ENCODE measurements around the gene CERS2. TPM values are rescaled to one million over a fixed set of nuclear protein-coding genes. Genes with fewer than 3 reads are reported as not detected.

CERS2 gene
- polyA plus RNA-seq, 10 donors, result 74.1 to 107 (median 77.6) TPM

DNA sequence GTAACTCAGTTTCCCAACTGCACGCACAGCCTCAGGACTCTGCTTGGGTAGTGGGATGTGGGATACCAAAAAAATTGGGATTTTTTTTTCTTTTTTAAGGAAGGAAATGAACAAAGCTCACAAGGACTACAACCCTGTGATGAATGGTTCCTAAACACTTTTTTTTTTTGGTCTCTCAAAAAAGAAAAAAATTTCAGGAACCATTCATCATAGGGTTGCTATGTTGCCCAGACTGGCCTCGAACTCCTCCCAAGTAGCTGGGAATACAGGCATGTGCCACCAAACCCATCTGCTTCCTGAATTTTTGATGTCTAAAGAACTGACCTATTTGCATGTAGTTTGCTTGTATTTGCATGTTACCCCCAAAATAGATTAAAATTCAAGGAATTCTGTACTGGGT lies 25.3 kb upstream of the CERS2 start:
- no peak for DNase-seq

DNA sequence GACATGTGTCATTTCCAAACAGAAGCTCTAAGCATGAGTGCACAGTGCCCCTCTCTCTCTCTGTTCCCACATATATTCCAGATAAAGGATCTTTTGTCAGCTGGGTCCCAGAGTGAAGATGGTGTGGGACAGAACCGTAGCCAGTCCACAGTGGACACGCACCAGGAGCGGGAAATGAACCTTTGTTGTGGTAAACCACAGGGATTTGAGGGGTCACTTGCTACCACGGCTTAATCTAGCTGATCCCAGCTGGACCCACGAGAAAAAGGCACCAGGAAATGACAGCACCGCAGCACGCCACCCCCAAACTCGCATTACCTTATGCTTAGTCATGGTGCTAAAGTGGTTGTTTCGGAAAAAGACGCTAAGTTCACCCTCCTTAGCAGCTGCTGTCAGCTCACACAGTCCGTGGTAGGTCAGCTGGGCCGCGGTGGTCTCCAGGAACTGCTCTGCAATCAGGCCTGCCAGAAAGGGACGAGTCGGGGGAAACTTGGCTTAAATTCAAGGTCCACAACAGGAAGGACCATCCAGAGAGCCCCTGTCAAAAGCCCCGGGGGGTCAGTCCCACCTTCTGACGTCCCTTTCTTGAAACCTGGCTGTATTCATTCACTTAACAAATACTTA lies 24.5 kb upstream of the CERS2 start:
- no peak for DNase-seq

DNA sequence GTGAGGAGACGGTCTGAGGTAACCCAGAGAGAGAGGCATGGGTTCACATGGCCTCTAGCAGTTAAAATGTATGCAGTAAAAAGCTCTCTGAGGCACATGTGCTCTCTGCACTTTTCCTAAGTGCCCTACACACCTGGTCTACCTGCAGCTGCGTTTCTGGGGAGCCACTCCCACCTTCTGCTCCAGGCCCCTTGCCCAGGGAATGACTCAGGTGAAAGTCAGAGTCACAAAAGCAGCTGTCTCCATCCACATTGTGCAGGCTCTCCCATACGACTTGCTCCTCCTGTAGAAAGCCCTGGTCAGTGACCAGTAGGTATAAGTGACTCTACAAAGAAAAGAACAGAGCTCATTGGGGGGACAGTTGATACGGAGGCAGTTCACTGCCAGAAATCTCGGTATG lies 23.3 kb upstream of the CERS2 start:
- no peak for DNase-seq

DNA sequence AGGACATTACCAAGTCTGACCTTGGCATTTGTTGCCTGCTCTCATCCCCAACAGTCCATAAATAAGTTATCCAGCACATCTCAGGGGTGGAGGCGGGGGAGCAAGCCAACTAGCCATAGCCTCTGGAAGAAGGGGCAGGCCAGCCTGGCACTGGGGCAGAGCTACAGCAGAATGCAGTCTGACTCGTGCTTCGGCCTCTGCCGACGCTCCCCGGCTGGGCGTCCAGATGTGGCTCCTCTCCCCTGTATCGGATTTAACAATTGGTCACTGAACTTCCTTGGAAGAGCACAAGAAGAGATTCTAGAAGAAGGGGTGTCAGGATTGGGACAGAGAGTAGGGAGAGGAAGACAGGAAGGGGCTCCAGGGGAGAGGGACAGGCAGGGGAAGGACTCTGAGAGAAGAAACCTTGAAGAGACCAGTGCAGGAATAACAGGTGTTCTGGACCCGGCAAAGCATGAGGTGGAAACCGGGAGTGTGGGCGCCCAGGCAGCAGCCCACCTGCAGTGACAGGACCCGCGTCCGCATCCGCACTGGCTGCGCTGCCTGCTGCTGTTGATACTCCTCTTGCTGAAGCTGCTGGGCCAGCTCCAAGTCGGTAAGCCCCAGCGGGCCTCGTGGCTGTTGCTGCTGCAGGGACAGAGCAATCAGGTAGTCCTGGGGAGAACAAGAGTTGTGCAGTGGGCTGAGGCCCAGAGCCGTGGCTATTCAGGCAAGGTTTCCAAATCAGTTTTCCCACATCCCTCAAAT lies 22.7 kb upstream of the CERS2 start:
- no peak for DNase-seq

DNA sequence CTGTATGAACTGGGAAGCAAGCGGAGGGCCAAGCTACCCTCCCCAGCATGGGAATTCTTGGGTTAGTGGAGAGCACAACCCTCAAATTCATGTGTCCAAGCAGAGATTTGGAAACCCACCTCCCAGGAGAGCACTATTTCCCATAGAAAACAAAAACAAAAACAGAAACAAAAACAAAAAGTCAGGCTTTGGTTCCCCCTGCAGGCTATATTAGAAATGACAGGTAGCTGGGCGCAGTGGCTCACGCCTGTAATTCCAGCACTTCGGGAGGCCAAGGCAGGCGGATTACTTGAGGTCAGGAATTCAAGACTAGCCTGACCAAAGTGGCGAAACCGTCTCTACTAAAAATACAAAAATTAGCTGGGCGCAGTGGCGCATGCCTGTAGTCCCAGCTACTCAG lies 21.3 kb upstream of the CERS2 start:
- peak in 2 of 3 donors; percentile 31 to 74 for DNase-seq

DNA sequence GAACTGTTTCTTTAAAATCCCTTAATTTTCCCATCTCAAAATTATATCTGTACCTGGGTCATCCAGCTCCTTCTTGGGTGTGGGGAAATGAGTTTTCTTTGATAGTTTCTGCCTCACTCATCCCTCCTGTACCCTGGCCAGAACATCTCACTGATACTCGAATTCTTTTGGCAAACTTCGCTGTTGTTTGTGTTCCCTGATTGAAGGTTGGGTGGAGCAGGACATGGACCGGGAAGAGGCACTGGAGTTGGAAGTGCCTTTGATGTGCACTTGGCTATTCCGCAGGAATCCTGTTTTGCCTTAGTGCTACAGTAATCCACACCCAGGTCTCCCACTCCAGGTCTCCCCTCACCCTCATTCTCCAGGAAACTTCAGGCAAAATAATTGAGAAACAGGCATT lies 20.8 kb upstream of the CERS2 start:
- no peak for DNase-seq

DNA sequence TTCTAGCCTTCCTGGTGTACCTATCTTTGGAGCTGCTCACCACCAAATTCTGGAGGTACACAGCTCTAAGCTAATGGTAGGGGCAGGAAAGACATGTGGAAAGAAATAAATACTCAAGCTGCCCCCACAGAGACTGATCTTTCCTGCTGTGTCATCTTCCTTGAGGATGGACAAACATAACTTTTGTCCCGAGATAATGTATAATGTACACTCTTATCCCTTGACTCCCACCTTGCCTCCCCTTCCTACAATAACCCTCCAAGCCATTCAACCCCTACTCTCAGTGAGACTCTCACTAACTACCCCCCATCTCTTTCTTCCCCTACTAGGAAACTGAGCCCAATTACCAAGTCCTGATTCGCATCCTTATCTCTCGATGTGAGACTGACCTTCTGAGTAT lies 19.6 kb upstream of the CERS2 start:
- no peak for DNase-seq

DNA sequence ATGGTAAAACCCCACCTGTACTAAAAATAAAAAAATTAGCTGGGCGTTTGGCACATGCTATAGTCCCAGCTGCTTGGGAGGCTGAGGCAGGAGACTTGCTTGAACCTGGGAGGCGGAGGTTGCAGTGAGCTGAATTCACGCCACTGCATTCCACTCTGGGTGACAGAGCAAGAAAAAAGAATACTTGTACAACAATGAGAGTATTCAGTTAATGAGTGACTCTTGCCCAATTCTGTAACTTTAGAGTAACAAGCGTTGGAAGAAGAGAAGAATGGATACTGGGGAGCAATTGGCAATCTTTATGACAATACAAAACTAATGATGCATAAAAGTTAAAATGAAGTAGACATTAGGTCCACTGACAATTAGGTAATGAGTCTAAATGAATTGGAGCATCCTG lies 18.0 kb upstream of the CERS2 start:
- DNase-seq, result no peak

DNA sequence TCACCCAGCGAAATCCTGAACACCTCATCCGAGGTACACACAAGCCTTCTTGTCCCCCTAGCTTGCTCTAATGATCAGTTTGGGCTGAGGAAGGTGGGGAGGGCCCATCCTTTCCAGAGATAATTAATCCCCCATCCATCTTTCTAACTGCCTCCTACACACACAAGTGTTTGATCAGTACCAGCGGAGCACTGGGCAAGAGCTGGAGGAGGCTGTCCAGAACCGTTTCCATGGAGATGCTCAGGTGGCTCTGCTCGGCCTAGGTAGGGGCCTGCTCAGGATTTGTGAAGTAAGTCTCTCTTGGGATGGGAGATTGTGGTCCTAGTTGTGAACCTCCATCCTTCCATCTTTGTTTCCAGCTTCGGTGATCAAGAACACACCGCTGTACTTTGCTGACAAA lies 13.3 kb upstream of the CERS2 start:
- no peak for DNase-seq

DNA sequence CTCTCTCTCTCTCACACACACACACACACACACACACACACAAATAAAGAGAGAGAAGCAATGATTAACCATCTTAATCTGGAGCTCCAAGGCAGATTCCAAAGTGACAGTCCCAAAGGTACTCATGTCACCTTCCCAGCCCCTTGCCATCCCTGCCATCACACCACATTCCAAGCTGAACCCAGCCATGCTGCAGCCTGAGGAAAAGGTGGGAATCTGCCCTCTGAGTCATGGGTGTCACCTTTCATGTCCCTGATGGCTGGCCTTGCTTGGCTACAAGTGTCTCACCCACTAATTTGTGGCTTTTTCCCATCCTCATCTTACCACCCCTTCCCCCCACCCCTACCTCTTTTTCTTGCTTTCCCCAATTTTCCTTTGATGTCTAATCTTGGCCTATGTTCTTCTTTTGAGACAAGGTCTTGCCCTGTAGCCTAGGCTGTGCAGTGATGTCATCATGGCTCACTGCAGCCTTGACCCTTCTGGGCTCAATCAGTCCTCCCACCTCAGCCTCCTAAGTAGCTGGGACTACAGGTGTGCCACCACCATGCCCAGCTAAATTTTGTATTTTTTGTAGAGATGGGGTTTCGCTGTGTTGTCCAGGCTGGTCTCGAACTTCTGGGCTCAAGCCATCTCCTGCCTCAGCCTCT lies 10.7 kb upstream of the CERS2 start:
- no peak for DNase-seq

DNA sequence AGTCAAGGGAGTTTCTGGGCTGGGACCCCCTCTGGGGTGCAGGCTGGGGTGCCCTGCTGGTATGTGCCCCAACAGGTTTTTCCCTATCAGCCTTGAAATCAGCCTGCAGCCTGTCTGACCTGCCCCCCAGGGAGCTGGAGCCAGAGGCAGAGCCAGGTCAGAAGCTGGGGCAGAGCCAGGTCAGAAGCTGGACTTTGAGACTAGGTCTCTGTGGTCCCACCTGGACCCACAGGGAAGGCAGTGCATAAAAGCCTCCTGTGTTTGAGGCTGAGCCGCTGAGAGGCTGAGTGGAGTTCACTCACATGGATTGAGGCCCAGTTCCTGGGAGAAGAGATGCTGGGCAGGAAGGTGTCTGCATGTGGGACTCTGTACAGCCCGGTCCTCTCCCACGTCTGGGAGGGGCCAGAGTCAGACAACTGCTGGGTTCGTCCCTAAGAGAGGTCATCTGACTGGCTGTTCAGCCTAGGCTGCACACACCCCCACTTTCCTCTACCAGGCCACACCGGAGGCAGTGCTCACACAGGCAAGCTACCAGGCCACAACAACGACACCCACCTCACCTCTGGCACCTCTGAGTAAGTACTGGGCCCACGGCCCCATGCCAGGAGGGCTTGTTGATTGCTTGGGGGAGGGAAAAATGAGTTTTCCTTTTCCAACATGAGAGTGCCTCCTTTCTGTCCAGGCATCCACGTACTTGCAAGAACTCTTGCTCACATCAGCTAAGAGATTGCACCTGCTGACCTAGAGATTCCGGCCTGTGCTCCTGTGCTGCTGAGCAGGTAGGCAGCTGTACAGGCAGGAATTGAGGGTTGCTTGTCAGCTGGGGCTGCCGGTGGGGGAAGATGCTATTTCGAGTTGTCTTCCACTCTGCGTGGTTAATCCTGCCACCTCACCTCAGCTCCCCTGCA lies 7.4 kb upstream of the CERS2 start, which contains the start of gene ANXA9:
ANXA9 (plus strand) TSS at position 488 of the 908 bp plus-strand sequence. CDS start 814 bp downstream, outside the sequence.
- DNase-seq, result no peak

DNA sequence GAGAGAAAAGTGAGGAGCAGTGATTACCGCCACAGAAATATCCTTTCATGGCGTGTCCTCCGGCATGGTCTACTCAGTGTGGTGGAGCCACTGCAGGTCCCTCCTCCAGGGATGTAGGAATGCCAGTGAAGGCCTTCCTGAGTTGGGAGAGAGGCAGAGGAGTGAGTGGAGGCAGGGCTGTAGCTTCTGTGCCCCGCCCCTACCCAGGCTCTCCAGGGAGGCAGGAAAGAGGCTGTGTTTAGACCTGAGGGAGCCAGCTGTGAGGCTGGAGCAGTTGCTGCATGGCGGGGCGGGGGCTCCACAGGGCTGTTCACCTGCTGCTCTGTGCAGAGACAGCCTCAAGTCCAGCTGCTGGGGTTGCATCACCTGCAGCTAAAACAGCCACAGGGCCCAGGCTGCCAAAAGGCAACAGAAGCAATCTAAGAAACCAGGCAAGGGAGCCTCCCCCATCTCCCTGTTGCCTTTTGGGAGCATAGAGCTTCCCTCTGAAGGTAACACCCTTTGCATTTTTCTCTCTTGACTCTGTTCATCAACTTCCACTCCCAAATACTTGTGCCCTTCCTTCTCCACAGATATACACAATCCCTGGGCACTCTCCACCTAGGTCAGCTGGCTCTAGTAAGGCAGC lies 6.7 kb upstream of the CERS2 start:
- DNase-seq, result no peak

DNA sequence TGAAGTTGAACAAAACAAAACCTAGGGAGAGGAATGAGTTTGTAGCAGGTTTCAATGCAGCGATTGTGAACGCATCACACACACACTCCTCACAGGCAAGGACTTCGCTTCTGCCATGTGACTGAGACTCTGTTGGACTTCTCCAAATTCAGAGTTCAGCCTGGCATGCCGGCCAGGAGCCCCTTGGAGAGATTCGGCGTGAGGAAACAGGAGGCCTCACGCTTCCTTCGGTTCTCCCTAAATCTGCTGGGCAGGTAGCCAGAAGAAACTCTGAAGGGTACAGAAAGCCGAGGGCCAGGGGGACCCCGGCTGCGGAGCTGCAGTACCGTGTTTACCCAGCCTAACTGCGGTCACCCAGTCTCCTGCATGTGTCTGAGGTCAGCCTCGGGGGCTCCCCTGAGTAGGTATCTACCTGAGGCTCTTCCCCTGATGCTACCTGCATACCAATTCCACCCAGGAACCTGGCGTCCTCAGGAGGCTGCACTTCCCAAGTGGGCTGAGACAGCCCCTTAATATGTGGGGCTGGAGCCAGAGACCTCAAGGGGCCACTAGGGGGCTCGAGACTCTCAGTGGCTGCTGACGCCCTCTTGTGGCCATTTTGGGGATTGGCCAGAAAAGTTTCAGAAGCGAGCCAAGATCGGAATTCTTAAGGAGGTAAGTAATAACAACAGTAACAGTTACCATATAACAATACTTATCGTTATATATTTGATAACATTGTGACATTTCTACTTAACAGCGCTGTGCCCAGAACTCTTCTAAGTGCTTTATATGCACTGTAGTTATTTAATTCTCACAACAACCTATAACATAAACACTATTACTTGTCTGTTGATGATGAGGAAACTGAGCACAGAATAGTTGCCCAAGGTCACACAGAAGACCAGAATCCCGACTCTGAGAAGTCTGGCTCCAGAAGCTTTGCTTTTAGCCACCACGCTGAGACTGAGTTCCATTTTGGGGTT lies 4.7 kb upstream of the CERS2 start:
- DNase-seq, result peak; percentile 90 to 94 (median 90)

DNA sequence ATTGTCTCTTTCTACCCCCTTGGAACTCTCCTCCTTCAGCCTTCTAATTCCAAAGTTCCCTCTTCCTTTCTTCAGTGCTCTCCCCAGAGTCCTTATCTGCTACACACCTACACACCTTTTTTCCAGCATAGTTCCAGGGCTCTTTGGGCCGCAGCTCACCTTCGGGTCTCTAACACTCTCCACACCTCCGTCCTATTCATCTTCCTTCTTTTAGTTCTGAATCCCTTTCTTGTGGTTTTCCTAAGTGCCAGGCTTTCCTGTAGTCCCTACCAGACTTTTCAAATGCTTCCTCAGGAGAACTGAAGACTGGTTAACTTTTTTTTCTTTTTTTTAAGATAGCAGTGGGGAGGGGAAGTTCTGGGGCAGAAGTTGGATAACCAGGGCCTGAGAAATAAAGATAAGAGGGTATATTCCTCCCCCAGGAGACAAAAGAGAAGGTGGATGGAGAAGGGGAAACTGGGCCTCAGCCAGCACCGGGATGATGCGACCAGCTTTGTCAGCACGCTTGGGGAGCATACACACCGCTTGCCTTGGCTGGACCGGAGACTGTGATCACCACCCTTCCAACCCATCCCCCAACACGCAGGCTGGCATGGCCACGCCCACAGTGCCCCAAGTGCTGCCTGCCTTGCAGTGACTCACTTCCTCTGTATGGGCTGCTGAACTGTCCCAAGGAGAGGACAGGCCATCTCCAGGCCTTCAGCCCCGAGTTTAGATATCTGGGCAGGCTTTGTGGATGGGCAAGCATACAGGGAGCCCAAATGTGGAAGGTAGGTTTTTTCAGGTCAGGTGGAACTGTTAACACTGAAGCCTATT lies 2.5 kb upstream of the CERS2 start:
- peak in 1 of 3 donors; percentile 61 for DNase-seq

DNA sequence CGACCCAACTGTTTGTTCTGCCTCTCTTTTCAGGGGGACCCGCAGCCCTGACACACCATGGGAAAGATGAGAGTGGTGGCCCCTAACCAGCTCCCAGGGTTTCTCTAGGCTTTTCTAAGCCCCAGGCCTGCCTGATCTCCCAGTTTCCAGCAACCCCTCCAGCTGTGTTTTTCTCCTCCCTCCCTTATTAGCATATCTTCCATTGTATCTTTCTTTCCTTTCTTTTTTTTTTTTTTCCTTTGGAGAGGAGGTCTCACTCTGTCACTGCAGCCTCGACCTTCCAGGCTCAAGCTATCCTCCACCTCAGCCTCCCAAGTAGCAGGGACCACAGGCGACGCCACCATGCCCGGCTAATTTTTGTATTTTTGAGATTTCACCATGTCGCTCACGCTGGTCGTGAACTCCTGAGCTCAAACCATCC lies 1.8 kb upstream of the CERS2 start:
- DNase-seq, result no peak

DNA sequence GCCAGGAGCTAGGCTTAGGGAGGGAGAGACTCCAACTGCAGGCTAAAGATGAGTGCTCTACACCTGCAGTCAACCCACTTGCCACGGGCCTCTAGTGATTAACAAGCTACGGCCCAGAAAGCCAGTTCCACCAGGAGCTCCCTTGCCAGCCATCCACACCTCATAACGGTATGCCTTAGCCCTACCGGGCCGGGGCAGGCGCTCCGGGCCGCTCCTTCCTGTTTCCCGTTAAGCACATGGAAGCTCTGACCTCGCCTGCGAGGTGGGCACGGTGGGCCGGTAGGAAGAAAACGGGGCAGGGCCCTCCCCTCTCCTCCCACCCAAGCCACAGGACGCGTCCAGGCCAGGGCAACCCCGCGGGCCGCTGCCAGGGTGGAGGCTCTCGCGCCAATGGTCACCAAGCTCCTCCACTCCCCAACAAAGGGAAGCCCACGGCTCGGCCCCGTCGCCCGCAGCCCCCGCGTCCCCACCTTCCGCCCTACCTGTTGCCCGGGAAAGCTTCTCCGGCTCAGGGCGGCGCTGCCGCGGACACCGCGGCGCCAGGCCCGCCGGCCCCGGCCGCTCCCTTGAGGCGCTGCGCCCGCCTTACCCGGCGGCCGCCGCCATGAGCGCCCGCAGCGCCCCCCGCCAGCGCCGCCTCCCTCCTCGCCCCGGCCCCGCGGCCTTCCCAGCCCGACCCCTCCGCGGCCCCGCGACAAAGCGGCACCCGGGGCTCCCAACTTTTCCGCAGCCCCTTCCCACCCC lies 627 bp downstream of the CERS2 start:
- peak in 1 of 3 donors; percentile 75 for DNase-seq

DNA sequence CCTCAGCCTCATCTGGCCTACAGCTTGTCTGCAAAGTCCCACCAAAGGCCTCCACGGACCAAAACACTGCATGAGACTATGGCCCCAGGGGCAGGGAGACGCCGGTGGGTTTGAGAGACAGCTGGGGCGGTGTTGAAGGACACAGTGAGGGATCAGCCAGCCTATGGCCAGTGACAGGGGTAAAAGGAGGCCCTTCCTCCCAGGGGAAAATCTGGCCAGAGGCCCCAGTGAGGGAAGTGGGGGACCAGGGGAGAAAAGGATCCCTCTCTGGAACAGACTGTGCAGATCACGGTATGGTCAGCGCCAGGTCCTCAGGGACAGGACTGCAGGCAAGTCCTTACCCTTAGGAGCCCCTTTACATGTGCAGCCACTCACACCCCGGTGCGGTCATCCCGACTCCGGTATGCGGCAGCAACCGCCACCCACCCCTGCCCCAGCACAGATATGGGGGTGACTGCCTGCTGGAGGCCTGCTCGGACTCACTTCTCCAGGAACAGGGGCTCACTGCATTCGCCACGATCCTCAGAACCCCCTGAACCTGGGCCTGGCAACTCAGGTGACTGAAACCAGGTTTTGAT lies 1.3 kb downstream of the CERS2 start:
- peak in 1 of 3 donors; percentile 25 for DNase-seq

DNA sequence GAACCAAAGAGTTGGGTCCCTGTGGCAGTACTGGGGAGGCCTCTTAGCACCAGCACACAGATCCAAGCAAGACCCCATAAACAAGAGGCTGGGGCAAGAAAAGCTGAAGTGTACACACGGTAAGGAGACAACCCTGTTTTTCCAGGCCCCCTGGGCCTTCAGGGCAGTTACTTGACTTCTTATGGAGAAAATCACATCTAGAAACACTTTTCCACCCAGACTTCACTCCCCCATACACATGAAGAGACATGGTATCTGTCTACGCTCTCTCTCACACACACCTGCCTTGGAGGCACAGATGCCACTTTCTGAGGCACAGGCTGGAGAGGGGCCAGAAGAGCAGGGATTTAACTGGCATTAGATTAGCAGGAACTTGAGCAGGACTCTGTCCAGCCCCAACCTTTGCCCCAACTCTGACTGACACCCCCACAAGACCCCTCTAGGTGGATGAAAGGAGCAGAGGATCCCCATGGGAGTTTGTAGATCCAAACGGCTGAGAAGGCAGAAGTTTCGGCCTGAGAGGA lies 2.2 kb downstream of the CERS2 start:
- DNase-seq, result no peak

All from muscle of back (tissue), 11 donors.